Lower leg skin (tissue), 4 donors: Measurements from ENCODE around the gene RNF138. TPM values are rescaled to one million over a fixed set of nuclear protein-coding genes. Genes with fewer than 3 reads are reported as not detected.
A peak's percentile ranks its signal among the peaks of the same experiment; 100 is the strongest.

Source experiments
- DNase-seq, 2 donors: peaks; one replicate each; pipeline ENCODE4 v3.0.0-alpha.2; 2019; ENCODE audit warnings: low spot score in 2 of 2
- H3K4me3 ChIP-seq: fragments of 200-600 bp; sonication (generic); 2 replicates; pipeline ENCODE4 v1.5.1; 2017; ENCODE audit warnings: mild to moderate bottlenecking, low read depth; ENCODE audit not compliant: poor library complexity, severe bottlenecking
- POLR2A ChIP-seq, 2 donors: fragments of 450-650 bp; IDR thresholded peaks; one replicate each; pipeline ENCODE4 v1.6.1; 2016 to 2017; ENCODE audit warnings: antibody characterized with exemption in 2 of 2, mild to moderate bottlenecking in 1 of 2, moderate library complexity in 1 of 2
- WGBS, 2 donors: methylation state at CpG; one replicate each; pipeline ENCODE4 v1.1.5; 2018; 5-methylcytosine and 5-hydroxymethylcytosine counted together
- intact Hi-C: fragments of 100-400 bp; cut with DNase I; formaldehyde crosslinking; loops from one replicate; pipeline ENCODE4 v1.15.0; 2023; ENCODE audit warnings: low total_unique reads
- total RNA-seq, 4 donors: library from RNA; depleted of rRNA; stranded (reverse); fragments of >200 nt; gene quantifications; one replicate each; pipeline ENCODE4 v1.1.0, GENCODE V29; 2016
- TF ChIP-seq, protein P1 (sequence below), 3 donors: fragments of 450-650 bp; IDR thresholded peaks; one replicate each; pipeline ENCODE4 v1.5.1; 2016; ENCODE audit warnings: antibody characterized with exemption in 3 of 3, mild to moderate bottlenecking in 3 of 3, moderate library complexity in 2 of 3

RNF138 gene
- total RNA-seq, 4 donors from 2014 or later: 8.5 to 19.5 (median 14.9) TPM

DNA sequence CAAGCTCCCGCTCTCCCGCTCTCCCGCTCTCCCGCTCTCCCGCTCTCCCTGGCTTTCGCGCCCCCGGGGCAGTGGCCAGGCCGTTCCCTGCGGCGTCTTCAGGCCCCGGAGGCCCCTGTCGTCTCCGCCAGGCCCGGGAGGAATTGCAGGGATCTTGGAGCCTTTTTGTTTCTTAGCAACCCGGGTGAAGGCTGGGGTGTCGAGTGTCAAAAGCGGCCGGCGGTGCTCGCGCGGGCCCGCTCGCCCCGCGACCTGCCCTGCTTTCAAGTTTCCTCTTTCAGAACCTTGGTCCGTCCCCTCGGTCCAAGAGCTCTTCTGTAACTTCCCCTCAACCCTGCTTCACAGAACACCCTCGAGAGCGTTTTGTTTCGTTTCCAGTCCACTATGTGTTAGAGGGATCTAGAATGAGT lies 1.4 kb downstream of the RNF138 start:
- no peak for TF ChIP-seq POLR2A (IDR thresholded peaks at IDR 0.05)
- TF ChIP-seq, protein P1, sequence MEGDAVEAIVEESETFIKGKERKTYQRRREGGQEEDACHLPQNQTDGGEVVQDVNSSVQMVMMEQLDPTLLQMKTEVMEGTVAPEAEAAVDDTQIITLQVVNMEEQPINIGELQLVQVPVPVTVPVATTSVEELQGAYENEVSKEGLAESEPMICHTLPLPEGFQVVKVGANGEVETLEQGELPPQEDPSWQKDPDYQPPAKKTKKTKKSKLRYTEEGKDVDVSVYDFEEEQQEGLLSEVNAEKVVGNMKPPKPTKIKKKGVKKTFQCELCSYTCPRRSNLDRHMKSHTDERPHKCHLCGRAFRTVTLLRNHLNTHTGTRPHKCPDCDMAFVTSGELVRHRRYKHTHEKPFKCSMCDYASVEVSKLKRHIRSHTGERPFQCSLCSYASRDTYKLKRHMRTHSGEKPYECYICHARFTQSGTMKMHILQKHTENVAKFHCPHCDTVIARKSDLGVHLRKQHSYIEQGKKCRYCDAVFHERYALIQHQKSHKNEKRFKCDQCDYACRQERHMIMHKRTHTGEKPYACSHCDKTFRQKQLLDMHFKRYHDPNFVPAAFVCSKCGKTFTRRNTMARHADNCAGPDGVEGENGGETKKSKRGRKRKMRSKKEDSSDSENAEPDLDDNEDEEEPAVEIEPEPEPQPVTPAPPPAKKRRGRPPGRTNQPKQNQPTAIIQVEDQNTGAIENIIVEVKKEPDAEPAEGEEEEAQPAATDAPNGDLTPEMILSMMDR (IDR thresholded peaks at IDR 0.05): no peak
- 1% methylated on average over 24 to 32 of the region's 32 CpGs for WGBS, 2 donors
- peak overlapping the region; percentile 71 for H3K4me3 ChIP-seq
- intact Hi-C loops: loop anchor here (5.0 kb wide), 1 partner anchor 76 kb away; the partner anchor contains the start of gene RNF125
- peak; percentile 36 to 88 for DNase-seq

DNA sequence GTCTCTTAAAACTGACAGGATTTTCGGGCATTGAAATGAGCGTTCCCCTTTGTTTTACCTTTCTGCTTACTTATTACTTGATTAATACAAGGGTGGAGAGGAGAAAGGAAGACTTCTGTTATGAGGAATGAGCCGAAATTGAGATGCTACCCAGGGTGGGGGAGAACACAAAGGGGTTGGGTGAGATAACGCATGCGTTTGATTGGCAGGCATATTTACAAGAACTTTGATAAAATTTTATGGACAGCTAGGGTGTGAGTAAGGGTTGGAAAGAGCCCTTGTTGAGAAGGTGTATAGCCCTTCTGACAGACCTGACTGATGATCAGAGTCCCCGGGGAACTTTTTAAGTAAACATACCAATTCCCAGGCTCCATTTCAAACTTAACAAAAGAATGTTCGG lies 1.8 kb downstream of the RNF138 start:
- DNase-seq: no peak
- no peak for TF ChIP-seq POLR2A (IDR thresholded peaks at IDR 0.05)
- TF ChIP-seq, protein P1 (IDR thresholded peaks at IDR 0.05): no peak
- H3K4me3 ChIP-seq: peak overlapping the region; percentile 71
- 12 to 17% methylated on average over 7 of the region's 7 CpGs for WGBS, 2 donors
- intact Hi-C loops: loop anchor here (5.0 kb wide), 1 partner anchor 76 kb away; the partner anchor contains the start of gene RNF125

DNA sequence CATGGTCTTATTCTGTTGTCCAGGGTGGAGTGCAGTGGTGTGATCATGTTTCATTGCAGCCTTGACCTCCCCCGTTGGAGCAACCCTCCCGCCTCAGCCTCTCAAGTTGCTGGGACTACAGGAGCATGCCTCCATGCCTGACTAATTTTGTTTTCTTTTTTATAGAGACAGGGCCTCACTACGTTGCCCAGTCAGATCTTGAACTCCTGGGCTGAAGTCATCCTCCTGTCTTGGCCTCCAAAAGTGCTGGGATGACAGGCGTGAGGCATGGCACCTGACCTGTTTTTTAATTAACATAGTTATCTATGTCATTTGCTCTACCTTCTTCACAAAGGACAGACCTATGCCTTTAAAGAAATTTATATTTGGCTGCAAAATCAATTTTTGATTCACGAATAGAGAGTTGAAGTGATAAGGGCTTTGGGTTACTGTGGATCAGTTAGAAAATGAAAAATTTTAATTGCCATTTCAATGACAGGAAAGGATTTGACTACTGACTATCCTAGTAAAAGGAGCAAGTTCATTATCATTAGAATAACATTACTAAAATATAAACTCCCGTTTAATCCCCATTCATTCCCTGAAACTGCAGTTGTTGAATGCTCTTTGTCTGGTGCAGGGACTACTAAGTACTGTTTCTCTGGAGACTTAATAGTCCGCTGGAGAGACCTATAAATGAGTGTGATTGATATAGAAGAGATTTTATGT lies 3.7 kb downstream of the RNF138 start:
- TF ChIP-seq POLR2A (IDR thresholded peaks at IDR 0.05): no peak
- TF ChIP-seq, protein P1 (IDR thresholded peaks at IDR 0.05): no peak
- intact Hi-C loops: no loop called here
- 87 to 89% methylated on average over 7 of the region's 7 CpGs for WGBS, 2 donors
- no peak overlapping the region for H3K4me3 ChIP-seq
- no peak for DNase-seq

DNA sequence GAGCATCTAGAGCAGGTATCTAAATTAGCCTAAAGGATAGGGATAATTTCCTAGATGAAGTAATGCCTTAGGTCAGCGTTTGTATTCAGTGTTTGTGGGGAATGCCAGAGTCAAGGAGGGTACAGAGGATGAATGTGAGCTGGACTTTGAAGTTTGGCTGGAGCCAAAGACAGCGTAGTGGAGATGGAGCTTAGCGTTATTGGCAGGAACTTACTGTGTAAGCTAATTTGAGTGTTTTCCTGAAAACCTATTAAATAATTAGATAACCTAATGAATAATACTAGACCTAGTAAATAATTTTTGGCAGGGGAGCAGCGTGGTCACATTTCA lies 4.2 kb downstream of the RNF138 start:
- intact Hi-C loops: no loop called here
- TF ChIP-seq POLR2A (IDR thresholded peaks at IDR 0.05): no peak
- TF ChIP-seq, protein P1 (IDR thresholded peaks at IDR 0.05): no peak

DNA sequence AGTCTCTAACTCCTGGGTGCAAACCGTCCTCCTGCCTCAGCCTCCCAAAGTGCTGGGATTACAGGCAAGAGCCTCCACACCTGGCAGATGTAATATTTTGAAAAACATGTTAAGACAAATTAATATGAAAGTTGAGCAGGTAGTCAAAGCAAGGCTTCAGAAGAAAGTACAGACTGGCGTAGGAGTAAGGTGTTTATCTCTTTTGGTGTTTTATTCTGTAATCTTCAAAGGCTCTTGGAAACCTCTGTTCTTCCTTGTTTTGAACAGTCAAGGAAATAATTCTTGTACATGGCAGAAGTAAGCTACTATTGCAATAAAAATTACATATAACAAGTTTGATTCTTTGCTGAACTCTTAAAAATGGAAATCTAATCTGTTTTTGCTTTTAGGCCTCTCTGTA lies 5.3 kb downstream of the RNF138 start:
- WGBS, 2 donors: 67 to 86% methylated on average over 2 of the region's 2 CpGs
- no peak overlapping the region for H3K4me3 ChIP-seq
- TF ChIP-seq POLR2A (IDR thresholded peaks at IDR 0.05): no peak
- TF ChIP-seq, protein P1 (IDR thresholded peaks at IDR 0.05): no peak
- no peak for DNase-seq
- intact Hi-C loops: no loop called here

More for the DNA sequence above, 4.2 kb downstream of the RNF138 start:
- no peak overlapping the region for H3K4me3 ChIP-seq
- 76 to 81% methylated on average over 4 of the region's 4 CpGs for WGBS, 2 donors
- DNase-seq: no peak

DNA sequence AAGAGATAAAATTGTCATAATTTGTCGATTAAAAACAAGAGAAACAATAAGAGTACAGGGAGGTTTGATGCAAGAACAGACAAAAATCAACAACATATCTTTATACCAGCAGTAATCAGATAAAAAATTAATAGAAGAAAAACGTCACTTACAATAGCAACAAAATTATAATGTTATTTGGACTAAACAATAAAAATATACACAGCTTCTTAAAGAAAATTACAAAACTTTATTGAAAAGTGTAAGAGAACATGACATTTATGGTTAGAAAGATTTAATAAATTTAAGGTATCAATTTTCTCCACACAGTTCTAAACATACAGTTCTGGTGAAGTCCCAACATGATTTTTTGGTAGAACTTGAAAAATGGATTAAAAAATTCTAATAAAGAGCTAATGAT lies 12.8 kb downstream of the RNF138 start:
- no peak overlapping the region for H3K4me3 ChIP-seq
- WGBS, 2 donors: 82 to 85% methylated on average over 2 of the region's 2 CpGs
- intact Hi-C loops: no loop called here
- TF ChIP-seq, protein P1 (IDR thresholded peaks at IDR 0.05): no peak
- no peak for TF ChIP-seq POLR2A (IDR thresholded peaks at IDR 0.05)
- no peak for DNase-seq
